Neural crest cell (in vitro differentiated cells): ENCODE measurements around the gene JPH3. TPM values are rescaled to one million over a fixed set of nuclear protein-coding genes. Genes with fewer than 3 reads are reported as not detected.

Experiments
- DNase-seq: peaks from one replicate; pipeline ENCODE4 v3.0.0; 2021; ENCODE audit warnings: low read depth, mixed read lengths, low spot score
- H3K27ac Mint-ChIP-seq: one replicate; pipeline ENCODE4 v1.8.0; 2021; ENCODE audit warnings: mild to moderate bottlenecking, mixed read lengths; ENCODE audit not compliant: unreplicated experiment
- H3K27me3 Mint-ChIP-seq: 2 replicates; pipeline ENCODE4 v1.8.0; 2021; ENCODE audit warnings: low read depth, mild to moderate bottlenecking, mixed read lengths
- H3K36me3 Mint-ChIP-seq: 2 replicates; pipeline ENCODE4 v1.8.0; 2021; ENCODE audit warnings: low read depth, mild to moderate bottlenecking, mixed read lengths
- H3K4me1 Mint-ChIP-seq: 2 replicates; pipeline ENCODE4 v1.8.0; 2021; ENCODE audit warnings: mixed read lengths
- H3K4me3 Mint-ChIP-seq: one replicate; pipeline ENCODE4 v1.8.0; 2021; ENCODE audit warnings: mild to moderate bottlenecking, mixed read lengths
- H3K9me3 Mint-ChIP-seq: 2 replicates; pipeline ENCODE4 v1.8.0; 2021; ENCODE audit warnings: mixed read lengths
- CTCF ChIP-seq: fragments of 200-600 bp; sonication (generic); conservative IDR thresholded peaks from 2 replicates; pipeline ENCODE4 v1.5.0; 2021; ENCODE audit warnings: antibody characterized with exemption, mild to moderate bottlenecking
- total RNA-seq: library from RNA; stranded (reverse); gene quantifications from 2 replicates; pipeline ENCODE4 v1.2.1, GENCODE V29; 2021

Gene JPH3
- total RNA-seq, 1 donor from 2014 or later, result 9.1 TPM

GRCh38 chr16:87740909-87741424, 138.7 kb downstream of the JPH3 start:
- Mint-ChIP-seq H3K4me3 (no peak overlapping the region), H3K4me1 (no peaks in the 10 kb centered on the region), H3K27me3 (no peaks in the 10 kb centered on the region), H3K27ac (no peak overlapping the region), H3K9me3 (no peaks in the 10 kb centered on the region), H3K36me3 (peaks cover 18% of the 10 kb centered on the region)
- no peak for DNase-seq
- no peak for TF ChIP-seq CTCF

GRCh38 chr16:87741700-87742415, 139.6 kb downstream of the JPH3 start:
- no peaks in the 10 kb centered on the region for H3K4me1 Mint-ChIP-seq
- no peaks in the 10 kb centered on the region for H3K9me3 Mint-ChIP-seq
- H3K27me3 Mint-ChIP-seq, result no peaks in the 10 kb centered on the region
- H3K4me3 Mint-ChIP-seq, result no peak overlapping the region
- DNase-seq, result no peak
- peaks cover 16% of the 10 kb centered on the region for H3K36me3 Mint-ChIP-seq
- no peak for TF ChIP-seq CTCF
- peak overlapping the region; percentile 73 for H3K27ac Mint-ChIP-seq

- DNase-seq, result no peak
- Mint-ChIP-seq H3K4me3 (no peak overlapping the region), H3K27ac (no peak overlapping the region), H3K9me3 (no peaks in the 10 kb centered on the region), H3K4me1 (no peaks in the 10 kb centered on the region), H3K27me3 (no peaks in the 10 kb centered on the region), H3K36me3 (peaks cover 17% of the 10 kb centered on the region)
- TF ChIP-seq CTCF, result no peak
Measured at GRCh38 chr16:87742781-87743490, 140.6 kb downstream of the JPH3 start.

GRCh38 chr16:87744750-87745514, 142.6 kb downstream of the JPH3 start:
- Mint-ChIP-seq H3K27ac (no peak overlapping the region), H3K4me1 (no peaks in the 10 kb centered on the region), H3K27me3 (no peaks in the 10 kb centered on the region), H3K9me3 (no peaks in the 10 kb centered on the region), H3K4me3 (no peak overlapping the region), H3K36me3 (peaks cover 19% of the 10 kb centered on the region)
- no peak for TF ChIP-seq CTCF
- no peak for DNase-seq

GRCh38 chr16:87746178-87746577, 143.9 kb downstream of the JPH3 start:
- no peaks in the 10 kb centered on the region for H3K4me1 Mint-ChIP-seq
- H3K9me3 Mint-ChIP-seq, result no peaks in the 10 kb centered on the region
- H3K36me3 Mint-ChIP-seq, result peaks cover 19% of the 10 kb centered on the region
- no peak for DNase-seq
- no peak for TF ChIP-seq CTCF
- H3K4me3 Mint-ChIP-seq, result no peak overlapping the region
- no peak overlapping the region for H3K27ac Mint-ChIP-seq
- no peaks in the 10 kb centered on the region for H3K27me3 Mint-ChIP-seq
